ENCODE results near the gene F7. TPM values are rescaled to one million over a fixed set of nuclear protein-coding genes. Genes with fewer than 3 reads are reported as not detected.
"Not testable (repeated sequence)": the region's sequence is repeated elsewhere in the genome, so short reads cannot be mapped to it uniquely, and the experiment has no call there.

The F7 gene
- total RNA-seq, 1 experiment from 2014 or later = 52.4 TPM

DNA sequence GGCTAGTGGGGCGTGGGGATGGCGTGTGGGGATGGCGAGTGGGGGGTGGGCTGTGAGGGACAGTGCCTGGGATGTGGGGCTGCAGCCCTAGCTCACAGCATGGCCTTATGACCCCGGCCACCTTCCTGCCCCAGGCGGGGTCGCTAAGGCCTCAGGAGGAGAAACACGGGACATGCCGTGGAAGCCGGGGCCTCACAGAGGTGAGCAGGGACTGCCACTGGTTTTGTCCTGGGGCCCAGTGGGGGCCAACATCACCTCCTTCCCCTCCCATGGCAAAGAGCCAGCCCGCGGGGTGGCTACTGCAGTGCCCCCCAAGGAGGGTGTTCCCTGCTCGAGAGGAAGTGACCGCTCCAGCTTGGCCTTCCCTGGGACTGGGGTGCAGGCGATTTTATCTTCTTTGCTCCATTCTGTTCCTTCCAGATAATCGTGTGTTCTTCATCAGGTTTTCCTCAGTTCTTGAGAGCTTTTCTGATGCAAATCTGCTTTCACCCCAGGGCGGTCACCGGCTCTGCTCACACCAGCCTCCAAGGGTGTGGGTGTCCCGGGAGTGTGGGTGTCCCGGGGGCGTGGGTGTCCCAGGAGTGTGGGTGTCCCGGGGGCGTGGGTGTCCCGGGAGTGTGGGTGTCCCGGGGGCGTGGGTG, 1.2 kb downstream of the F7 start:
- no peaks in the 10 kb centered on the region for H3K9me3 Mint-ChIP-seq (ENCODE audit: unreplicated experiment)
- Histone ChIP-seq H3K27me3 (replicated peaks; ENCODE audit: control insufficient read depth, insufficient read depth, low read length) (no peaks in the 10 kb centered on the region), H3K4me1 (peaks cover 25% of the 10 kb centered on the region), H3K4me3 (ENCODE audit: low read depth, low read length) (no peak overlapping the region), H3K9me3 (peaks cover 8% of the 10 kb centered on the region; the same call in 1 of the 2 replicates), H3K36me3 (ENCODE audit: control insufficient read depth, insufficient read depth, low read length) (no peaks in the 10 kb centered on the region)
- CTCF ChIA-PET = no interaction called here
- no peaks in the 10 kb centered on the region for H3K27me3 Mint-ChIP-seq (ENCODE audit: insufficient read depth, unreplicated experiment)
- H3K4me1 Mint-ChIP-seq (ENCODE audit: low read depth, unreplicated experiment) = peaks cover under 1% of the 10 kb centered on the region
- intact Hi-C loops (cut with micrococcal nuclease; ENCODE audit: unreplicated experiment) = no loop called here
- H3K27ac Mint-ChIP-seq (ENCODE audit: unreplicated experiment) = no peak overlapping the region
- peaks cover 21% of the 10 kb centered on the region for H3K36me3 Mint-ChIP-seq (ENCODE audit: insufficient read depth, unreplicated experiment)
- no peak for DNase-seq
- no peak overlapping the region for H3K4me3 Mint-ChIP-seq (ENCODE audit: unreplicated experiment)
- POLR2A ChIA-PET = no interaction called here
- BruUV-seq (replicated peaks) = no TSS peak
- TF ChIP-seq, protein P1, sequence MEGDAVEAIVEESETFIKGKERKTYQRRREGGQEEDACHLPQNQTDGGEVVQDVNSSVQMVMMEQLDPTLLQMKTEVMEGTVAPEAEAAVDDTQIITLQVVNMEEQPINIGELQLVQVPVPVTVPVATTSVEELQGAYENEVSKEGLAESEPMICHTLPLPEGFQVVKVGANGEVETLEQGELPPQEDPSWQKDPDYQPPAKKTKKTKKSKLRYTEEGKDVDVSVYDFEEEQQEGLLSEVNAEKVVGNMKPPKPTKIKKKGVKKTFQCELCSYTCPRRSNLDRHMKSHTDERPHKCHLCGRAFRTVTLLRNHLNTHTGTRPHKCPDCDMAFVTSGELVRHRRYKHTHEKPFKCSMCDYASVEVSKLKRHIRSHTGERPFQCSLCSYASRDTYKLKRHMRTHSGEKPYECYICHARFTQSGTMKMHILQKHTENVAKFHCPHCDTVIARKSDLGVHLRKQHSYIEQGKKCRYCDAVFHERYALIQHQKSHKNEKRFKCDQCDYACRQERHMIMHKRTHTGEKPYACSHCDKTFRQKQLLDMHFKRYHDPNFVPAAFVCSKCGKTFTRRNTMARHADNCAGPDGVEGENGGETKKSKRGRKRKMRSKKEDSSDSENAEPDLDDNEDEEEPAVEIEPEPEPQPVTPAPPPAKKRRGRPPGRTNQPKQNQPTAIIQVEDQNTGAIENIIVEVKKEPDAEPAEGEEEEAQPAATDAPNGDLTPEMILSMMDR (IDR thresholded peaks at IDR 0.05; ENCODE audit: insufficient read depth in 1 of 2, low read depth in 1 of 2, low read length in 1 of 2, severe bottlenecking in 1 of 2, unreplicated experiment in 1 of 2) = no peak

DNA sequence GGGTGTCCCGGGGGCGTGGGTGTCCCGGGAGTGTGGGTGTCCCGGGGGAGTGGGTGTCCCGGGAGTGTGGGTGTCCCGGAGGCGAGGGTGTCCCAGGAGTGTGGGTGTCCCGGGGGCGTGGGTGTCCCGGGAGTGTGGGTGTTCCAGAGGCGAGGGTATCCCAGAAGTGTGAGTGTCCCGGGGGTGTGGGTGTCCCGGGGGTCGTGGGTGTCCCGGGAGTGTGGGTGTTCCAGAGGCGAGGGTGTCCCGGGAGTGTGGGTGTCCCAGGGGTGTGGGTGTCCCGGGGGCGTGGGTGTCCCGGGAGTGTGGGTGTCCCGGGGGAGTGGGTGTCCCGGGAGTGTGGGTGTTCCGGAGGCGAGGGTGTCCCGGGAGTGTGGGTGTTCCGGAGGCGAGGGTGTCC, 2.9 kb downstream of the F7 start:
- DNase-seq; H3K4me3 Mint-ChIP-seq (ENCODE audit: unreplicated experiment); CTCF ChIA-PET; intact Hi-C loops (cut with micrococcal nuclease; ENCODE audit: unreplicated experiment); H3K27me3 Mint-ChIP-seq (ENCODE audit: insufficient read depth, unreplicated experiment); POLR2A ChIA-PET; H3K4me3 ChIP-seq (ENCODE audit: low read depth, low read length); BruUV-seq (replicated peaks); H3K27me3 ChIP-seq (replicated peaks; ENCODE audit: control insufficient read depth, insufficient read depth, low read length); H3K27ac Mint-ChIP-seq (ENCODE audit: unreplicated experiment); H3K36me3 ChIP-seq (ENCODE audit: control insufficient read depth, insufficient read depth, low read length); H3K9me3 ChIP-seq; H3K4me1 Mint-ChIP-seq (ENCODE audit: low read depth, unreplicated experiment); H3K9me3 Mint-ChIP-seq (ENCODE audit: unreplicated experiment): not testable (repeated sequence)
- peaks cover 21% of the 10 kb centered on the region for H3K4me1 ChIP-seq
- peaks cover 21% of the 10 kb centered on the region for H3K36me3 Mint-ChIP-seq (ENCODE audit: insufficient read depth, unreplicated experiment)

DNA sequence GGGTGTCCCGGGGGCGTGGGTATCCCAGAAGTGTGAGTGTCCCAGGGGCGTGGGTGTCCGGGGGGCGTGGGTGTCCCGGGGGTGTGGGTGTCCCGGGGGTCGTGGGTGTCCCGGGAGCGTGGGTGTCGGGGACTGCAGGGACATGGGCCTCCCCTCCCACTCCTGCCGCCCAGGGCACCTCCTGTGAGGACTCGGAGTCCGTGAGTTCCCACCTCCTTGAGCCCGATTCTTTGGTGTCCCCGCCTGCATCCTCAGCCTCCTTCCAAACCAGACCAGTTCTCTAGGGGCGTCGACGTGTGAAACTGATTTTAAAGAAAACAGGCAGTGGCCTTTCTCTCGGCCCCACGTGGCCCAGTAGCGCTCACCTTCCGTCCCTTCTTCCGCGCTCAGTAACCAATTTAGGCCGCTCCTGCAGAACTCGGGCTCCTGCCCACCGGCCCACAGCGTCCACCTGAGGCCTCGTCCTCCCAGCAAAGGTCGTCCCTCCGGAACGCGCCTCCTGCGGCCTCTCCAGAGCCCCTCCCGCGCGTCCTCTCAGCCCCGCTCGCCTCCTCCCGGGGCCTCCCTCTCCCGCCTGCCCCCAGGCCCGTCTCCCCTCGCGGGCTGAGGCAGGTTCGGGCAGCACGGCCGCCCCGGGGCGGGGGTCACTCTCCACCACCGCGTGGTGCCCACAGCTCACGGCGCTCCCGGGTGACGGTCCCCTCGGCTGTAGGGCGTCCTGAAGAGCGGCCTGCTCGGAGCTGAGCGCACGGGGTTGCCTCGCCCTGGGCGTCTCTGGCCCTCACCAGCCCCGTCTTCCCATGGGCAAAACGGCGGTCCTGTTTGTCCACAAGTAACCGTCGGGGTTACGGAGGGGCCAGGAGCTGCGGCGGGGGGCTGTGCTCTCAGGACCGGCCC, 3.8 kb downstream of the F7 start:
- H3K27me3 Mint-ChIP-seq (ENCODE audit: insufficient read depth, unreplicated experiment) = no peaks in the 10 kb centered on the region
- ChIA-PET POLR2A (no interaction called here), CTCF (no interaction called here)
- H3K9me3 ChIP-seq = peaks cover 8% of the 10 kb centered on the region; the same call in 1 of the 2 replicates
- peak overlapping the region; percentile 42 for H3K4me3 Mint-ChIP-seq (ENCODE audit: unreplicated experiment)
- H3K27me3 ChIP-seq (replicated peaks; ENCODE audit: control insufficient read depth, insufficient read depth, low read length) = no peaks in the 10 kb centered on the region
- no peaks in the 10 kb centered on the region for H3K36me3 ChIP-seq (ENCODE audit: control insufficient read depth, insufficient read depth, low read length)
- no peak overlapping the region for H3K27ac Mint-ChIP-seq (ENCODE audit: unreplicated experiment)
- intact Hi-C loops (cut with micrococcal nuclease; ENCODE audit: unreplicated experiment) = no loop called here
- TF ChIP-seq, protein P1 (IDR thresholded peaks at IDR 0.05; ENCODE audit: insufficient read depth in 1 of 2, low read depth in 1 of 2, low read length in 1 of 2, severe bottlenecking in 1 of 2, unreplicated experiment in 1 of 2) = no peak
- peaks cover 21% of the 10 kb centered on the region for H3K36me3 Mint-ChIP-seq (ENCODE audit: insufficient read depth, unreplicated experiment)
- peaks cover 13% of the 10 kb centered on the region for H3K4me1 ChIP-seq
- H3K9me3 Mint-ChIP-seq (ENCODE audit: unreplicated experiment) = no peaks in the 10 kb centered on the region
- BruUV-seq (replicated peaks) = no TSS peak
- no peaks in the 10 kb centered on the region for H3K4me1 Mint-ChIP-seq (ENCODE audit: low read depth, unreplicated experiment)
- DNase-seq = peak in 1 of 2 experiments; percentile 32
- no peak overlapping the region for H3K4me3 ChIP-seq (ENCODE audit: low read depth, low read length)

Data from Caco-2 (cell line).